ENCODE results near the gene PER1.
"Not testable (repeated sequence)": the region's sequence is repeated elsewhere in the genome, so short reads cannot be mapped to it uniquely, and the experiment has no call there.

The PER1 gene

GRCh38 chr17:8173056-8173870, 21.1 kb upstream of the PER1 start:
- no peak for DNase-seq (ENCODE audit: low read depth in 2 of 2, low spot score in 1 of 2)

GRCh38 chr17:8170186-8170585, 18.0 kb upstream of the PER1 start:
- not testable (repeated sequence) for DNase-seq (ENCODE audit: low read depth in 2 of 2, low spot score in 1 of 2)

GRCh38 chr17:8167526-8167925, 15.3 kb upstream of the PER1 start:
- DNase-seq (ENCODE audit: low read depth in 2 of 2, low spot score in 1 of 2), result no peak

- DNase-seq (ENCODE audit: low read depth in 2 of 2, low spot score in 1 of 2), result no peak
Measured at GRCh38 chr17:8166731-8167130, 14.5 kb upstream of the PER1 start.

- no peak for DNase-seq (ENCODE audit: low read depth in 2 of 2, low spot score in 1 of 2)
Measured at GRCh38 chr17:8164815-8165131, 12.6 kb upstream of the PER1 start.

- no peak for DNase-seq (ENCODE audit: low read depth in 2 of 2, low spot score in 1 of 2)
Measured at GRCh38 chr17:8163978-8164814, 12.0 kb upstream of the PER1 start.

- DNase-seq (ENCODE audit: low read depth in 2 of 2, low spot score in 1 of 2), result no peak
Measured at GRCh38 chr17:8162997-8163977, 11.1 kb upstream of the PER1 start.

- peak; percentile 53 to 67 for DNase-seq (ENCODE audit: low read depth in 2 of 2, low spot score in 1 of 2)
Measured at GRCh38 chr17:8162233-8162996, 10.2 kb upstream of the PER1 start, which contains the start of gene VAMP2. Gene VAMP2 (minus strand): TSS chr17:8162948. CDS start chr17:8162879, 69 bp downstream.

GRCh38 chr17:8161289-8162232, 9.4 kb upstream of the PER1 start:
- DNase-seq (ENCODE audit: low read depth in 2 of 2, low spot score in 1 of 2), result no peak

- DNase-seq (ENCODE audit: low read depth in 2 of 2, low spot score in 1 of 2), result no peak
Measured at GRCh38 chr17:8160741-8161221, 8.6 kb upstream of the PER1 start.

- no peak for DNase-seq (ENCODE audit: low read depth in 2 of 2, low spot score in 1 of 2)
Measured at GRCh38 chr17:8160224-8160577, 8.0 kb upstream of the PER1 start.

- DNase-seq (ENCODE audit: low read depth in 2 of 2, low spot score in 1 of 2), result no peak
Measured at GRCh38 chr17:8159459-8160223, 7.4 kb upstream of the PER1 start.

GRCh38 chr17:8159032-8159400, 6.8 kb upstream of the PER1 start:
- no peak for DNase-seq (ENCODE audit: low read depth in 2 of 2, low spot score in 1 of 2)

- peak; percentile 70 to 78 for DNase-seq (ENCODE audit: low read depth in 2 of 2, low spot score in 1 of 2)
Measured at GRCh38 chr17:8158267-8159031, 6.2 kb upstream of the PER1 start.

GRCh38 chr17:8156246-8156992, 4.2 kb upstream of the PER1 start:
- peak; percentile 100 for DNase-seq (ENCODE audit: low read depth in 2 of 2, low spot score in 1 of 2)

- no peak for DNase-seq (ENCODE audit: low read depth in 2 of 2, low spot score in 1 of 2)
Measured at GRCh38 chr17:8155996-8156245, 3.7 kb upstream of the PER1 start.

GRCh38 chr17:8155231-8155995, 3.2 kb upstream of the PER1 start:
- no peak for DNase-seq (ENCODE audit: low read depth in 2 of 2, low spot score in 1 of 2)

Measured in stimulated activated CD8-positive, alpha-beta memory T cell treated with anti-CD3 and anti-CD28 coated beads, Interleukin-4, amount 100 ng/mL, for 1 hour (primary cell).